Measurements from ENCODE around the gene FBXO9. TPM values are rescaled to one million over a fixed set of nuclear protein-coding genes. Genes with fewer than 3 reads are reported as not detected.

FBXO9 gene
- total RNA-seq, 4 donors from 2014 or later = 50.6 to 71.8 (median 66.7) TPM

DNA sequence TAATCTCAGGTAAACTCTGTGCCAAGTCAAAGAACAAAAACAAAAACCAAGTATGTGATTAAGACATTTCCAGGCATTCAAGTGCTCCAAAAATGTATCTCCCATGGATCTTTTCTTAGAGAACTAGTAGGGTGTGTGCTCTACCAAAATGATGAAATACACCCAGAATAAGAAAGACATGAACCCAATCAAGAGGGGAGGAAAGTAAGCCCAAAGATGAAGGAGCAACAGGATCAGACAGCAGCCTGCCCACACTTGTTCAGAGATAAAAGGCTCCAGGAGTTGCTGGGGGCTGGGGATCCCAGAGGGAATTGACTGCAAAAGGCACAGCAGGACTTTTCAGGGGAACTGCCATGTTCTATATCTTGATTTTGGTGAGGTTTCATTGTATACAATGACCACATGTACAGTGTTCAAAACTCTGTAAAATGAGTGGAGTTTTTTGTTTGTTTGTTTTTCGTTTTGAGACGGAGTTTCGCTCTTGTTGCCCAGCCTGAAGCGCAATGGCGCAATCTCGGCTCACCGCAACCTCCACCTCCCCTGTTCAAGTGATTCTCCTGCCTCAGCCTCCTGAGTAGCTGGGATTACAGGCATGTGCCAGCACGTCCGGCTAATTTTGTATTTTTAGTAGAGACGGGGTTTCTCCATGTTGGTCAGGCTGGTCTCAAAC lies 59.1 kb downstream of the FBXO9 start:
- H3K27me3 ChIP-seq = no peaks in the 10 kb centered on the region
- TF ChIP-seq POLR2A (IDR thresholded peaks at IDR 0.05) (no peak), EP300 (IDR thresholded peaks at IDR 0.05) (no peak)
- TF ChIP-seq, protein P1, sequence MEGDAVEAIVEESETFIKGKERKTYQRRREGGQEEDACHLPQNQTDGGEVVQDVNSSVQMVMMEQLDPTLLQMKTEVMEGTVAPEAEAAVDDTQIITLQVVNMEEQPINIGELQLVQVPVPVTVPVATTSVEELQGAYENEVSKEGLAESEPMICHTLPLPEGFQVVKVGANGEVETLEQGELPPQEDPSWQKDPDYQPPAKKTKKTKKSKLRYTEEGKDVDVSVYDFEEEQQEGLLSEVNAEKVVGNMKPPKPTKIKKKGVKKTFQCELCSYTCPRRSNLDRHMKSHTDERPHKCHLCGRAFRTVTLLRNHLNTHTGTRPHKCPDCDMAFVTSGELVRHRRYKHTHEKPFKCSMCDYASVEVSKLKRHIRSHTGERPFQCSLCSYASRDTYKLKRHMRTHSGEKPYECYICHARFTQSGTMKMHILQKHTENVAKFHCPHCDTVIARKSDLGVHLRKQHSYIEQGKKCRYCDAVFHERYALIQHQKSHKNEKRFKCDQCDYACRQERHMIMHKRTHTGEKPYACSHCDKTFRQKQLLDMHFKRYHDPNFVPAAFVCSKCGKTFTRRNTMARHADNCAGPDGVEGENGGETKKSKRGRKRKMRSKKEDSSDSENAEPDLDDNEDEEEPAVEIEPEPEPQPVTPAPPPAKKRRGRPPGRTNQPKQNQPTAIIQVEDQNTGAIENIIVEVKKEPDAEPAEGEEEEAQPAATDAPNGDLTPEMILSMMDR (IDR thresholded peaks at IDR 0.05) = no peak
- 95 to 96% methylated on average over 10 of the region's 10 CpGs for WGBS, 2 donors
- H3K4me1 ChIP-seq = no peaks in the 10 kb centered on the region
- no peak overlapping the region for H3K27ac ChIP-seq
- no peaks in the 10 kb centered on the region for H3K9me3 ChIP-seq
- H3K36me3 ChIP-seq = no peaks in the 10 kb centered on the region
- no peak for DNase-seq (ENCODE audit: low spot score in 2 of 2)
- H3K4me3 ChIP-seq = no peak overlapping the region

DNA sequence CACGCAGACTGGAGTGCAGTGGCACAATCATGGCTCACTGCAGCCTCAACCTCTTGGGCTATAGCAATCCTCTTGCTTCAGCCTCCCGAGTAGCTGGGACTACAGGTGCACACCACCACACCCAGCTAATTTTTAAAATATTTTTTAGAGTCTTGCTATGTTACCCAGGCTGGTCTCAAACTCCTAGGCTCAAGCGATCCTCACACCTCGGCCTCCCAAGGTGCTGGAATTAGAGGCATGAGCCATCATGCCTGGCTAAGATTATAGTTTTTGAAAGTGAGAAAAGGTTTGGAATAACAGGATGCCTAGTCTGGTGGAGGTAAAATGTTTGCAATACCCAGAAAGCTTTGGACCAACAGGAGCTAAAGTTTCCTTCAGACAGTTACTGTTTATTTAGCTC lies 60.1 kb downstream of the FBXO9 start:
- TF ChIP-seq EP300 (IDR thresholded peaks at IDR 0.05) = no peak
- TF ChIP-seq, protein P1 (IDR thresholded peaks at IDR 0.05) = no peak
- TF ChIP-seq POLR2A (IDR thresholded peaks at IDR 0.05) = no peak
- no peak for DNase-seq (ENCODE audit: low spot score in 2 of 2)
- H3K4me3 ChIP-seq = no peak overlapping the region
- 96% methylated on average over 4 of the region's 4 CpGs for WGBS, 2 donors
- no peaks in the 10 kb centered on the region for H3K9me3 ChIP-seq
- H3K4me1 ChIP-seq = no peaks in the 10 kb centered on the region
- no peak overlapping the region for H3K27ac ChIP-seq
- no peaks in the 10 kb centered on the region for H3K27me3 ChIP-seq
- no peaks in the 10 kb centered on the region for H3K36me3 ChIP-seq

DNA sequence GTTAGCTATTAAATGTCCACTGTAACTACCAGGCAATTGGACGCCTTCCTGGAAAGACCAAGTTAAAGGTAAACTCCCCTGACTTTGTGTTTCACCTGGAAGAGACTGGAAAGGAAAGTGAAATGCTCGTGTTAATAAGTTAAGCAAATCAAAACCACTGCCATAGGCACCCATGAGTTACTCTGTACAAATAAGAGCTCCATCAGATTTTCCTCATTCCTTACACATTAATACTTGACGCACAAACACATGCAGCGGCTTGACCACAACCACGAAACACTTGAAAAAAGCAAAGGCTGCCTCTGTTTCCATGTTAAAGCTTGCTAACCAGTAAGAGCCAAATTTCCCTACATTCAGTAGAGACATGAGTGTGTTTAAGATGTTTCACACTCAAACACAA lies 63.6 kb downstream of the FBXO9 start:
- no peaks in the 10 kb centered on the region for H3K36me3 ChIP-seq
- H3K27me3 ChIP-seq = no peaks in the 10 kb centered on the region
- TF ChIP-seq POLR2A (IDR thresholded peaks at IDR 0.05) (no peak), EP300 (IDR thresholded peaks at IDR 0.05) (no peak)
- TF ChIP-seq, protein P1 (IDR thresholded peaks at IDR 0.05) = no peak
- H3K9me3 ChIP-seq = no peaks in the 10 kb centered on the region
- no peak overlapping the region for H3K27ac ChIP-seq
- H3K4me1 ChIP-seq = no peaks in the 10 kb centered on the region
- DNase-seq (ENCODE audit: low spot score in 2 of 2) = no peak
- 92 to 94% methylated on average over 5 of the region's 5 CpGs for WGBS, 2 donors
- H3K4me3 ChIP-seq = no peak overlapping the region

DNA sequence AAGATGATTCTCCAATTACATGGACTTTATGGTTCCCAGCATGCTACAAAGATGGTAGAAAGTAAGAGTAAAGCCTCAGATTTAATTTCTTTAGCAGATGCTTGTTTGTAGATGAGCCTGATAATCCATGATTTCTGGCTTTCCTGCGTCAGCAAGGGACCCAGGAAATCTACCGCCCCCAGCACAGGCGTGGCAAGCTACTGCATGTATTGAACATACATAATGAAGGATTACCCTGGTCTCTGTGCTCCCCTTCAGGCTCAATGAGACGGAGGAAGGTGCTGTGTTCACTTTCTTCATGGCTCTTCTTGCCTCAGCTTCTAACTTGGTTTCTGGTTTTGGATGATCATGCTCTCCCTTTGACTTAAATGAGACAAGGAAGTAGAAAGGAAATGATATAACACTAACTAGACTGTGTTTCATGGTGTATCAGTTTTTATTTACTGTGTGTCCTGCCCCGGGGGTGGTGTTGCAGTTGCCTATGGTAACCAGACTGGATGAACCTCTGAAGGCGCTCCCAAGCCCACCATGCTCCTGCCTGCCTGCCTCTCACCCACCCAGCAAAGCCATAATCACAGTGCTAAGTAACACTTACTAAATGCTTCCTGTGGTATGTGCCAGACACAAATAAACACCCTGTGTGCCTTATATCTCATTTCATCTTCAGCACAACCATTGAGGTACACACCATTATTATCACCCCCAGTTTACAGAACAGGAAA lies 65.5 kb downstream of the FBXO9 start:
- H3K36me3 ChIP-seq = no peaks in the 10 kb centered on the region
- no peak overlapping the region for H3K4me3 ChIP-seq
- H3K4me1 ChIP-seq = no peaks in the 10 kb centered on the region
- H3K27me3 ChIP-seq = no peaks in the 10 kb centered on the region
- DNase-seq (ENCODE audit: low spot score in 2 of 2) = no peak
- no peaks in the 10 kb centered on the region for H3K9me3 ChIP-seq
- no peak overlapping the region for H3K27ac ChIP-seq
- TF ChIP-seq EP300 (IDR thresholded peaks at IDR 0.05) (no peak), POLR2A (IDR thresholded peaks at IDR 0.05) (no peak)
- TF ChIP-seq, protein P1 (IDR thresholded peaks at IDR 0.05) = no peak
- WGBS, 2 donors = 66 to 73% methylated on average over 6 of the region's 6 CpGs

DNA sequence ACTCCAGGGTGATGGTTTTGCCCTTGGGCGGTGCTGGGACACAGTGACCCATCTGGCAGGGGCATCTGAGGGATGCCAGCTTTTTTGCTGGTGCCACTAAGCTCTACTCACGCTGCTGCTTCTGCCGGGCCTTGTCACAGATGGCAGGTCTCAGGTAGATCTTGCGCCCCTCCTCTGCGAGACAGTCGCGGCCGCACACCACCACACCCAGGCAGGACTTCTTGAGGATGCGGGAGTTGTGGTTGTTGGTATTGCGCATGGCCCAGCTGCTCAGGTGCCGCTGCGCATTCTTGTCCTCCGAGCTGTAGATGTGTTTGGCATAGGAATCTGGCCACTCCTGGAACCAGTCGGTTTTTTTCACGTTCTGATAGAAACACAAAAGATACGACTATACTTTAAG lies 68.8 kb downstream of the FBXO9 start:
- WGBS, 2 donors = 90 to 93% methylated on average over 13 to 16 of the region's 16 CpGs
- Histone ChIP-seq H3K9me3 (no peaks in the 10 kb centered on the region), H3K27ac (no peak overlapping the region), H3K4me3 (no peak overlapping the region), H3K27me3 (no peaks in the 10 kb centered on the region), H3K4me1 (no peaks in the 10 kb centered on the region), H3K36me3 (no peaks in the 10 kb centered on the region)
- TF ChIP-seq POLR2A (IDR thresholded peaks at IDR 0.05) = no peak
- no peak for TF ChIP-seq EP300 (IDR thresholded peaks at IDR 0.05)
- TF ChIP-seq, protein P1 (IDR thresholded peaks at IDR 0.05) = no peak
- no peak for DNase-seq (ENCODE audit: low spot score in 2 of 2)

All from tibial nerve (tissue), 4 donors.